ENCODE measurements around the gene SORCS2. TPM values are rescaled to one million over a fixed set of nuclear protein-coding genes. Genes with fewer than 3 reads are reported as not detected.

SORCS2 gene
- total RNA-seq, 4 donors from 2014 or later: 0.53 to 9.9 (median 0.90) TPM

DNA sequence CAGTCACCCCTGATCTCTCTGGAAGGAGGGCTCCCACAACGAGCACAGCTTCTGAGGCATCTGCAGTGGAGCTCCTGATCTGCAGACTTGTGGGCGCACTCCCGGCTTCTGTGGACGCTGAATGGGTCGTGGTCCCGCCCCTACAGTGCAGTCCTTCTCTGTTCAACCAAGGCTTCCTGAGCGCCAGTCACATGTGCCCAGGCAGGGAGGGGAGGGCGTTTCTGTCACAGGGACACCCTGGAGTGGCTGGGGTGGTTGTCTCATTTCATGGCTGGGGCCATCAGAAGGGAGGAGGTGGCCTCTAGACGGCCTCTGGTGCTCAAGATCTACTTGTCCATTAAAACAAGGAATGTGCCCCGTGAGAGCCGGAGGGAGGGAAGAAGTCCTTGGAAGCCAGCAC lies 309.5 kb downstream of the SORCS2 start:
- no peak for DNase-seq
- no peaks in the 10 kb centered on the region for H3K4me1 ChIP-seq
- TF ChIP-seq, protein P1, sequence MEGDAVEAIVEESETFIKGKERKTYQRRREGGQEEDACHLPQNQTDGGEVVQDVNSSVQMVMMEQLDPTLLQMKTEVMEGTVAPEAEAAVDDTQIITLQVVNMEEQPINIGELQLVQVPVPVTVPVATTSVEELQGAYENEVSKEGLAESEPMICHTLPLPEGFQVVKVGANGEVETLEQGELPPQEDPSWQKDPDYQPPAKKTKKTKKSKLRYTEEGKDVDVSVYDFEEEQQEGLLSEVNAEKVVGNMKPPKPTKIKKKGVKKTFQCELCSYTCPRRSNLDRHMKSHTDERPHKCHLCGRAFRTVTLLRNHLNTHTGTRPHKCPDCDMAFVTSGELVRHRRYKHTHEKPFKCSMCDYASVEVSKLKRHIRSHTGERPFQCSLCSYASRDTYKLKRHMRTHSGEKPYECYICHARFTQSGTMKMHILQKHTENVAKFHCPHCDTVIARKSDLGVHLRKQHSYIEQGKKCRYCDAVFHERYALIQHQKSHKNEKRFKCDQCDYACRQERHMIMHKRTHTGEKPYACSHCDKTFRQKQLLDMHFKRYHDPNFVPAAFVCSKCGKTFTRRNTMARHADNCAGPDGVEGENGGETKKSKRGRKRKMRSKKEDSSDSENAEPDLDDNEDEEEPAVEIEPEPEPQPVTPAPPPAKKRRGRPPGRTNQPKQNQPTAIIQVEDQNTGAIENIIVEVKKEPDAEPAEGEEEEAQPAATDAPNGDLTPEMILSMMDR (IDR thresholded peaks at IDR 0.05): no peak
- TF ChIP-seq POLR2A (IDR thresholded peaks at IDR 0.05): no peak
- H3K36me3 ChIP-seq: no peaks in the 10 kb centered on the region
- no peaks in the 10 kb centered on the region for H3K27me3 ChIP-seq
- no peak overlapping the region for H3K4me3 ChIP-seq
- H3K9me3 ChIP-seq: no peaks in the 10 kb centered on the region
- no peak overlapping the region for H3K27ac ChIP-seq

DNA sequence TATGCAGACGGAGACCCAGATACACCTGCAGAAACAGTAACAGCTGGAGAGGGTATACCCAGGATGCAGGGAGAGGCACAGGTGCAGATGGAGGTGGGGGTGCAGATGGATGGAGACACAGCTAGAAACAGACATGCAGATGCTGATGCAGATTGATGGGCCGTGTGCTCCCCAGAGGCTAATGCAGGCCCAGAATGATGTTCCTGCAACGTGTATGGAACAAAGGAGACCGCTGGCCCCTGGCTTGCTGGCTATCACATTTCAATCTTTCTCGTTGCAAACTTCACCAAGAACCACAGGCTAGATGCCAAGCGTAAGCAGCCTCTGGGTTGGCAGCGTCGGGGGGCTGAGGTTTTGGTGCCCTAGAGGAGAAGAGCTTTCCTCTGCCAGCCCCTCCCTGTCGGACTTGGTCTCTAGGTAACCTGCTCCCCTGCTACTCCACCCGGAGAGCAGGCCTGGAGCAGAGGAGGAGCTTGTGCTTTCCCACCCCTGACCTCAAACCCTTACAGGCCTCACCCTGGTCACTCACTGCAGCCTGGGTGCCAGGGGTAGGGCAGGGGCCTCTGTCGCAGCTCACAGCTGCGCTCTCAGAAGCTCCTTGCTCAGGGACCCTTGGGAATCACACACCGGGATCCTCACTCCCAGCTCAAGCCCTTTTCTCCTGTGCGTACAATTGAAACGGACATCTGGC lies 311.4 kb downstream of the SORCS2 start:
- Histone ChIP-seq H3K9me3 (no peaks in the 10 kb centered on the region), H3K4me1 (no peaks in the 10 kb centered on the region), H3K36me3 (no peaks in the 10 kb centered on the region), H3K4me3 (no peak overlapping the region), H3K27me3 (no peaks in the 10 kb centered on the region), H3K27ac (no peak overlapping the region)
- no peak for DNase-seq
- TF ChIP-seq, protein P1 (IDR thresholded peaks at IDR 0.05): no peak
- no peak for TF ChIP-seq POLR2A (IDR thresholded peaks at IDR 0.05)

DNA sequence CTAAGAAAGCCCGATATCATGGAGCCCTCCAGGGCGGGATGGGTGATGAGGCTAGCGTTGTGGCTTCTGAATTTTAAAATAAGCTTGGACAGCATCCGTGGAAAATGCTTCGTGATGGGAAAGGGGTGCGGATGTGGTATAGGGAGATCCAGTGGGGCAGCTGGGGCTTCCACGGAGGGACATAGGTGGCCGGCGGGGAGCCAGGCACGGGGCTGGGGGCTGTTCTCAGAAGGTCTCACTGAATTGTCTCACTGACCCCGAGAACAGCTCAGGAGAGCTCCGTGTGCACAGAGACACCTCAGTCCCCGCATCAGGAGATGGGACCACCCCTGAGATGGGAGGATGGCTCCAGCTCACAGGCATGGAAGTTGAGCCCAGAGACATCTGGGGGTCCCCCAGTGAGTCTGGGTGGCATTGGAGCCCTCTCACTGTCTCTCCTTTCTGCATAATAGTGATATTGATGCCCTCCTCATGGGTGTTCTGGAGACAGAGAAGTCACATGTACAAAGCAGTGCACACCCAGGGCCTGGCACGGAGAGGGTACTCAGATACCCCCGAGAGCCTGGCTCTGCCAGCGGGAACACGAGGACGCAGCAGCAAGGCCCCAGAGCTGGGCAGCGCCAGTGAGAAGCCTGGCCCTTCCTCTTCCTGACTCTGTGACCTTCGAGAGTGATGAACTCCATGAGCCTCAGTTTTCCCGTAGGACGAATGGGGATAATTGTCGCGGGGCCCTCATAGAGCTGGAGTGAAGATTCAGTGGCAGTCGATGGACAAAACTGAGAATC lies 313.0 kb downstream of the SORCS2 start:
- Histone ChIP-seq H3K27ac (no peak overlapping the region), H3K4me3 (no peak overlapping the region), H3K36me3 (no peaks in the 10 kb centered on the region), H3K27me3 (no peaks in the 10 kb centered on the region), H3K9me3 (no peaks in the 10 kb centered on the region), H3K4me1 (no peaks in the 10 kb centered on the region)
- no peak for DNase-seq
- no peak for TF ChIP-seq POLR2A (IDR thresholded peaks at IDR 0.05)
- TF ChIP-seq, protein P1 (IDR thresholded peaks at IDR 0.05): no peak

DNA sequence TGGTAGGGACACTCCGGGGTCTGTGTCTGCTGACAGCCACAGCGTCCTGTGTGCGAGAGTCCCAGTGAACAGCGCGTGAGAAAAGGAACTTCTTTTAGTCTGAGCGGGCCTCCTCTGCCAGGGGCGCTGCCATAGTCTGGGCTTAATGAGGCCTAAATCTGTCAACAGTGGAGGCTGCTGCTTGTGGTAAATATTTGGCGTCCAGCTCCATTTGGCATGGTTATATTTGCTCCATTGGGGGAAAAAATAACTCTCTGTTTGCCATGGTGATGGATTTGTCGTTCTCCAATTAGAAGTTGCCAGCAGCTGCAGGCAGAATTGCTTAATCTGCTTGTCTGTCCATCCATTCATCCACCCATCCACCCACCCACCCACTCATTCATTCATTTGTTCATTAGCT lies 313.8 kb downstream of the SORCS2 start:
- Histone ChIP-seq H3K9me3 (no peaks in the 10 kb centered on the region), H3K36me3 (no peaks in the 10 kb centered on the region), H3K27ac (no peak overlapping the region), H3K4me3 (no peak overlapping the region), H3K27me3 (no peaks in the 10 kb centered on the region), H3K4me1 (no peaks in the 10 kb centered on the region)
- TF ChIP-seq, protein P1 (IDR thresholded peaks at IDR 0.05): no peak
- no peak for TF ChIP-seq POLR2A (IDR thresholded peaks at IDR 0.05)
- DNase-seq: no peak

DNA sequence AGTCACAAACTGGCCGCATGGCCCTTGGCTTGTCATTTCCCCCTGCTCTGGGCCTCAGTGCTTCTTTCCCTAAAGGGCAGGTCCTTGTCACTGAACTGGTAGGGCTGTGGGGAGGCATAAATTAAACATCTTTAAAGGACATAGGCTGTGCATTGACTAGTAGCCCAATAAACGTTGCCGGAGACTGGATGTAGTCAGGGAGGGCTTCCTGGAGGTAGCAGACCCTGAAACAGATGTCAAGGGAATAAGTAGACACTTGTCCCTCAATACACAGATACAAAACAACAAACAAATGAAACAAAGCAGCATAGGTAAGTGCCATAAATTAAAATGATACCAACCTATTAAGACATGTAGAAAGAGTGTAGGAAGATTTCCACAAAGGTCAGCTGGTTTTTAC lies 314.2 kb downstream of the SORCS2 start:
- Histone ChIP-seq H3K9me3 (no peaks in the 10 kb centered on the region), H3K4me1 (no peaks in the 10 kb centered on the region), H3K27ac (no peak overlapping the region), H3K36me3 (no peaks in the 10 kb centered on the region), H3K4me3 (no peak overlapping the region), H3K27me3 (no peaks in the 10 kb centered on the region)
- no peak for DNase-seq
- TF ChIP-seq POLR2A (IDR thresholded peaks at IDR 0.05): no peak
- TF ChIP-seq, protein P1 (IDR thresholded peaks at IDR 0.05): no peak

All from Peyer's patch (tissue), 4 donors.